ENCODE measurements around the gene SAMD13. TPM values are rescaled to one million over a fixed set of nuclear protein-coding genes. Genes with fewer than 3 reads are reported as not detected.

Gene SAMD13
- total RNA-seq = 0.21 TPM in 1 of 2 replicates, not detected in the other

GRCh38 chr1:84301004-84301784, at the start of gene SAMD13:
SAMD13 (plus strand) TSS chr1:84301708; CDS start chr1:84303235, 1,527 bp downstream.
- H3K4me3 Mint-ChIP-seq = peak within 1 kb of the TSS; percentile 75
- no peaks in the 10 kb centered on the region for H3K36me3 Mint-ChIP-seq (ENCODE audit: low read depth)
- H3K9me3 Mint-ChIP-seq = peaks cover 4% of the 10 kb centered on the region
- intact Hi-C loops (cut with micrococcal nuclease) = loop anchor here (5.0 to 10.0 kb wide), 2 partner anchors 321 to 454 kb away; no protein-coding TSS in a partner anchor
- H3K27ac Mint-ChIP-seq = peak within 1 kb of the TSS; percentile 17
- DNase-seq = peak; percentile 77
- peaks cover 41% of the 10 kb centered on the region for H3K4me1 Mint-ChIP-seq
- peaks cover 14% of the 10 kb centered on the region for H3K27me3 Mint-ChIP-seq

- Mint-ChIP-seq H3K4me1 (no peaks in the 10 kb centered on the region), H3K27ac (no peak overlapping the region), H3K27me3 (peaks cover 5% of the 10 kb centered on the region), H3K9me3 (peaks cover 9% of the 10 kb centered on the region), H3K36me3 (ENCODE audit: low read depth) (peaks cover 2% of the 10 kb centered on the region), H3K4me3 (no peak overlapping the region)
- intact Hi-C loops (cut with micrococcal nuclease) = no loop called here
- DNase-seq = no peak
Observed at GRCh38 chr1:84253036-84253435, 48.5 kb upstream of the SAMD13 start.

- no peak for DNase-seq
- Mint-ChIP-seq H3K36me3 (ENCODE audit: low read depth) (peaks cover 2% of the 10 kb centered on the region), H3K27ac (no peak overlapping the region), H3K9me3 (peaks cover 9% of the 10 kb centered on the region), H3K27me3 (peaks cover 5% of the 10 kb centered on the region), H3K4me1 (no peaks in the 10 kb centered on the region), H3K4me3 (no peak overlapping the region)
- intact Hi-C loops (cut with micrococcal nuclease) = no loop called here
Observed at GRCh38 chr1:84253891-84254290, 47.6 kb upstream of the SAMD13 start.

GRCh38 chr1:84254703-84255238, 46.7 kb upstream of the SAMD13 start:
- H3K36me3 Mint-ChIP-seq (ENCODE audit: low read depth) = peaks cover 2% of the 10 kb centered on the region
- no peak overlapping the region for H3K4me3 Mint-ChIP-seq
- no peak overlapping the region for H3K27ac Mint-ChIP-seq
- peaks cover 9% of the 10 kb centered on the region for H3K9me3 Mint-ChIP-seq
- intact Hi-C loops (cut with micrococcal nuclease) = no loop called here
- H3K27me3 Mint-ChIP-seq = peaks cover 5% of the 10 kb centered on the region
- H3K4me1 Mint-ChIP-seq = no peaks in the 10 kb centered on the region
- no peak for DNase-seq

GRCh38 chr1:84255582-84255981, 45.9 kb upstream of the SAMD13 start:
- Mint-ChIP-seq H3K9me3 (peaks cover 5% of the 10 kb centered on the region), H3K36me3 (ENCODE audit: low read depth) (no peaks in the 10 kb centered on the region), H3K27ac (no peak overlapping the region), H3K4me3 (no peak overlapping the region), H3K27me3 (peaks cover 2% of the 10 kb centered on the region), H3K4me1 (no peaks in the 10 kb centered on the region)
- intact Hi-C loops (cut with micrococcal nuclease) = no loop called here
- no peak for DNase-seq

GRCh38 chr1:84257617-84258016, 43.9 kb upstream of the SAMD13 start:
- no peaks in the 10 kb centered on the region for H3K4me1 Mint-ChIP-seq
- DNase-seq = no peak
- no peaks in the 10 kb centered on the region for H3K36me3 Mint-ChIP-seq (ENCODE audit: low read depth)
- peaks cover 2% of the 10 kb centered on the region for H3K27me3 Mint-ChIP-seq
- no peaks in the 10 kb centered on the region for H3K9me3 Mint-ChIP-seq
- H3K27ac Mint-ChIP-seq = no peak overlapping the region
- H3K4me3 Mint-ChIP-seq = no peak overlapping the region
- intact Hi-C loops (cut with micrococcal nuclease) = no loop called here

GRCh38 chr1:84259376-84259775, 42.1 kb upstream of the SAMD13 start:
- H3K27me3 Mint-ChIP-seq = no peaks in the 10 kb centered on the region
- H3K4me1 Mint-ChIP-seq = no peaks in the 10 kb centered on the region
- DNase-seq = no peak
- no peaks in the 10 kb centered on the region for H3K36me3 Mint-ChIP-seq (ENCODE audit: low read depth)
- intact Hi-C loops (cut with micrococcal nuclease) = no loop called here
- H3K4me3 Mint-ChIP-seq = no peak overlapping the region
- H3K9me3 Mint-ChIP-seq = no peaks in the 10 kb centered on the region
- no peak overlapping the region for H3K27ac Mint-ChIP-seq

GRCh38 chr1:84259989-84260388, 41.5 kb upstream of the SAMD13 start:
- Mint-ChIP-seq H3K27ac (no peak overlapping the region), H3K4me3 (no peak overlapping the region), H3K36me3 (ENCODE audit: low read depth) (no peaks in the 10 kb centered on the region), H3K27me3 (no peaks in the 10 kb centered on the region), H3K9me3 (no peaks in the 10 kb centered on the region), H3K4me1 (no peaks in the 10 kb centered on the region)
- intact Hi-C loops (cut with micrococcal nuclease) = no loop called here
- DNase-seq = no peak

GRCh38 chr1:84260852-84261518, 40.5 kb upstream of the SAMD13 start:
- Mint-ChIP-seq H3K4me3 (no peak overlapping the region), H3K27me3 (no peaks in the 10 kb centered on the region), H3K4me1 (no peaks in the 10 kb centered on the region), H3K27ac (no peak overlapping the region), H3K36me3 (ENCODE audit: low read depth) (no peaks in the 10 kb centered on the region), H3K9me3 (no peaks in the 10 kb centered on the region)
- intact Hi-C loops (cut with micrococcal nuclease) = no loop called here
- DNase-seq = no peak

- Mint-ChIP-seq H3K27ac (no peak overlapping the region), H3K4me3 (no peak overlapping the region), H3K36me3 (ENCODE audit: low read depth) (no peaks in the 10 kb centered on the region), H3K27me3 (no peaks in the 10 kb centered on the region), H3K4me1 (no peaks in the 10 kb centered on the region), H3K9me3 (no peaks in the 10 kb centered on the region)
- intact Hi-C loops (cut with micrococcal nuclease) = no loop called here
- DNase-seq = no peak
Observed at GRCh38 chr1:84264961-84265360, 36.5 kb upstream of the SAMD13 start.

- no peak for DNase-seq
- no peaks in the 10 kb centered on the region for H3K9me3 Mint-ChIP-seq
- intact Hi-C loops (cut with micrococcal nuclease) = no loop called here
- peaks cover under 1% of the 10 kb centered on the region for H3K4me1 Mint-ChIP-seq
- H3K27me3 Mint-ChIP-seq = no peaks in the 10 kb centered on the region
- H3K27ac Mint-ChIP-seq = no peak overlapping the region
- H3K4me3 Mint-ChIP-seq = no peak overlapping the region
- no peaks in the 10 kb centered on the region for H3K36me3 Mint-ChIP-seq (ENCODE audit: low read depth)
Observed at GRCh38 chr1:84265867-84266266, 35.6 kb upstream of the SAMD13 start.

- H3K9me3 Mint-ChIP-seq = no peaks in the 10 kb centered on the region
- no peak for DNase-seq
- no peaks in the 10 kb centered on the region for H3K27me3 Mint-ChIP-seq
- H3K4me1 Mint-ChIP-seq = peaks cover 8% of the 10 kb centered on the region
- H3K36me3 Mint-ChIP-seq (ENCODE audit: low read depth) = no peaks in the 10 kb centered on the region
- no peak overlapping the region for H3K27ac Mint-ChIP-seq
- H3K4me3 Mint-ChIP-seq = no peak overlapping the region
- intact Hi-C loops (cut with micrococcal nuclease) = no loop called here
Observed at GRCh38 chr1:84266748-84267147, 34.8 kb upstream of the SAMD13 start.

- intact Hi-C loops (cut with micrococcal nuclease) = no loop called here
- H3K4me1 Mint-ChIP-seq = peaks cover 8% of the 10 kb centered on the region
- DNase-seq = no peak
- no peaks in the 10 kb centered on the region for H3K27me3 Mint-ChIP-seq
- H3K4me3 Mint-ChIP-seq = no peak overlapping the region
- no peaks in the 10 kb centered on the region for H3K9me3 Mint-ChIP-seq
- H3K27ac Mint-ChIP-seq = no peak overlapping the region
- no peaks in the 10 kb centered on the region for H3K36me3 Mint-ChIP-seq (ENCODE audit: low read depth)
Observed at GRCh38 chr1:84267476-84267875, 34.0 kb upstream of the SAMD13 start.

GRCh38 chr1:84268346-84268745, 33.2 kb upstream of the SAMD13 start:
- H3K4me1 Mint-ChIP-seq = peaks cover 8% of the 10 kb centered on the region
- no peak overlapping the region for H3K4me3 Mint-ChIP-seq
- no peak overlapping the region for H3K27ac Mint-ChIP-seq
- H3K27me3 Mint-ChIP-seq = no peaks in the 10 kb centered on the region
- no peaks in the 10 kb centered on the region for H3K36me3 Mint-ChIP-seq (ENCODE audit: low read depth)
- intact Hi-C loops (cut with micrococcal nuclease) = no loop called here
- H3K9me3 Mint-ChIP-seq = no peaks in the 10 kb centered on the region
- no peak for DNase-seq
